ENCODE measurements around the gene ZNF491. TPM values are rescaled to one million over a fixed set of nuclear protein-coding genes. Genes with fewer than 3 reads are reported as not detected.
A peak's percentile ranks its signal among the peaks of the same experiment; 100 is the strongest.

ZNF491 gene
- total and polyA plus RNA-seq, 9 of the 15 experiments (the other 6 are each of a cell fraction or from before 2014, with no cell fraction given): 0.19 to 0.95 (median 0.39) TPM; not detected in 1

DNA sequence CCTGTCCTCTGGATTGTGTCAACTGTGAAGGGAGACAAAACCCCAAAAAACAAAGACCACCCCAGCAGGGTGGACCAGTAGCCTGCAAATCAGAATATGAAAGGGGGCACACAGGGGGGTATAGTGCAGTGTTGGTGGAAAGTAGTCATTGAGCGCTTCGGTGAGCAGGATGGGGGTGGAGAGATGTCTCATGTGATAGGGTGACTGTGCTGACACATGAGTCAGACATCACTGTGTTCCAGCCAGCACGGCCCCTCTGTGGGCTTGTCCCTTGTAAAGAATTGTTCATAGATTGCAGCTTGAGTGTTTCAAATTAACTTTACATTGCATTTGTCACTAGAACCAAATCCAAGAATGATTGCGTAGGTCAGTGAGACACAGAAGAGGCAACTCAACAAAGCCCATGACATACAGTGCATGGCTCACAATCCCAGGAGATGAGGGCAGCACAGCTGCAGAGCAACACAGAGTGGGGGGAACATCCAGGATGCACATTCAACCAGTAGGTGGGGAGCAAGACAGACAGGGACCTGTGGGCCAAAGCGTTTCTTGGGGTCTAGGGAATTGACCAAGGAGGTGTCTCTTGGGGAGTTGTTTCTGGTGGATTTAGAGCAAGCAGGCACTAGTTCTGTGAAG, 23.3 kb downstream of the ZNF491 start (continued):
- TF ChIP-seq, protein P1, sequence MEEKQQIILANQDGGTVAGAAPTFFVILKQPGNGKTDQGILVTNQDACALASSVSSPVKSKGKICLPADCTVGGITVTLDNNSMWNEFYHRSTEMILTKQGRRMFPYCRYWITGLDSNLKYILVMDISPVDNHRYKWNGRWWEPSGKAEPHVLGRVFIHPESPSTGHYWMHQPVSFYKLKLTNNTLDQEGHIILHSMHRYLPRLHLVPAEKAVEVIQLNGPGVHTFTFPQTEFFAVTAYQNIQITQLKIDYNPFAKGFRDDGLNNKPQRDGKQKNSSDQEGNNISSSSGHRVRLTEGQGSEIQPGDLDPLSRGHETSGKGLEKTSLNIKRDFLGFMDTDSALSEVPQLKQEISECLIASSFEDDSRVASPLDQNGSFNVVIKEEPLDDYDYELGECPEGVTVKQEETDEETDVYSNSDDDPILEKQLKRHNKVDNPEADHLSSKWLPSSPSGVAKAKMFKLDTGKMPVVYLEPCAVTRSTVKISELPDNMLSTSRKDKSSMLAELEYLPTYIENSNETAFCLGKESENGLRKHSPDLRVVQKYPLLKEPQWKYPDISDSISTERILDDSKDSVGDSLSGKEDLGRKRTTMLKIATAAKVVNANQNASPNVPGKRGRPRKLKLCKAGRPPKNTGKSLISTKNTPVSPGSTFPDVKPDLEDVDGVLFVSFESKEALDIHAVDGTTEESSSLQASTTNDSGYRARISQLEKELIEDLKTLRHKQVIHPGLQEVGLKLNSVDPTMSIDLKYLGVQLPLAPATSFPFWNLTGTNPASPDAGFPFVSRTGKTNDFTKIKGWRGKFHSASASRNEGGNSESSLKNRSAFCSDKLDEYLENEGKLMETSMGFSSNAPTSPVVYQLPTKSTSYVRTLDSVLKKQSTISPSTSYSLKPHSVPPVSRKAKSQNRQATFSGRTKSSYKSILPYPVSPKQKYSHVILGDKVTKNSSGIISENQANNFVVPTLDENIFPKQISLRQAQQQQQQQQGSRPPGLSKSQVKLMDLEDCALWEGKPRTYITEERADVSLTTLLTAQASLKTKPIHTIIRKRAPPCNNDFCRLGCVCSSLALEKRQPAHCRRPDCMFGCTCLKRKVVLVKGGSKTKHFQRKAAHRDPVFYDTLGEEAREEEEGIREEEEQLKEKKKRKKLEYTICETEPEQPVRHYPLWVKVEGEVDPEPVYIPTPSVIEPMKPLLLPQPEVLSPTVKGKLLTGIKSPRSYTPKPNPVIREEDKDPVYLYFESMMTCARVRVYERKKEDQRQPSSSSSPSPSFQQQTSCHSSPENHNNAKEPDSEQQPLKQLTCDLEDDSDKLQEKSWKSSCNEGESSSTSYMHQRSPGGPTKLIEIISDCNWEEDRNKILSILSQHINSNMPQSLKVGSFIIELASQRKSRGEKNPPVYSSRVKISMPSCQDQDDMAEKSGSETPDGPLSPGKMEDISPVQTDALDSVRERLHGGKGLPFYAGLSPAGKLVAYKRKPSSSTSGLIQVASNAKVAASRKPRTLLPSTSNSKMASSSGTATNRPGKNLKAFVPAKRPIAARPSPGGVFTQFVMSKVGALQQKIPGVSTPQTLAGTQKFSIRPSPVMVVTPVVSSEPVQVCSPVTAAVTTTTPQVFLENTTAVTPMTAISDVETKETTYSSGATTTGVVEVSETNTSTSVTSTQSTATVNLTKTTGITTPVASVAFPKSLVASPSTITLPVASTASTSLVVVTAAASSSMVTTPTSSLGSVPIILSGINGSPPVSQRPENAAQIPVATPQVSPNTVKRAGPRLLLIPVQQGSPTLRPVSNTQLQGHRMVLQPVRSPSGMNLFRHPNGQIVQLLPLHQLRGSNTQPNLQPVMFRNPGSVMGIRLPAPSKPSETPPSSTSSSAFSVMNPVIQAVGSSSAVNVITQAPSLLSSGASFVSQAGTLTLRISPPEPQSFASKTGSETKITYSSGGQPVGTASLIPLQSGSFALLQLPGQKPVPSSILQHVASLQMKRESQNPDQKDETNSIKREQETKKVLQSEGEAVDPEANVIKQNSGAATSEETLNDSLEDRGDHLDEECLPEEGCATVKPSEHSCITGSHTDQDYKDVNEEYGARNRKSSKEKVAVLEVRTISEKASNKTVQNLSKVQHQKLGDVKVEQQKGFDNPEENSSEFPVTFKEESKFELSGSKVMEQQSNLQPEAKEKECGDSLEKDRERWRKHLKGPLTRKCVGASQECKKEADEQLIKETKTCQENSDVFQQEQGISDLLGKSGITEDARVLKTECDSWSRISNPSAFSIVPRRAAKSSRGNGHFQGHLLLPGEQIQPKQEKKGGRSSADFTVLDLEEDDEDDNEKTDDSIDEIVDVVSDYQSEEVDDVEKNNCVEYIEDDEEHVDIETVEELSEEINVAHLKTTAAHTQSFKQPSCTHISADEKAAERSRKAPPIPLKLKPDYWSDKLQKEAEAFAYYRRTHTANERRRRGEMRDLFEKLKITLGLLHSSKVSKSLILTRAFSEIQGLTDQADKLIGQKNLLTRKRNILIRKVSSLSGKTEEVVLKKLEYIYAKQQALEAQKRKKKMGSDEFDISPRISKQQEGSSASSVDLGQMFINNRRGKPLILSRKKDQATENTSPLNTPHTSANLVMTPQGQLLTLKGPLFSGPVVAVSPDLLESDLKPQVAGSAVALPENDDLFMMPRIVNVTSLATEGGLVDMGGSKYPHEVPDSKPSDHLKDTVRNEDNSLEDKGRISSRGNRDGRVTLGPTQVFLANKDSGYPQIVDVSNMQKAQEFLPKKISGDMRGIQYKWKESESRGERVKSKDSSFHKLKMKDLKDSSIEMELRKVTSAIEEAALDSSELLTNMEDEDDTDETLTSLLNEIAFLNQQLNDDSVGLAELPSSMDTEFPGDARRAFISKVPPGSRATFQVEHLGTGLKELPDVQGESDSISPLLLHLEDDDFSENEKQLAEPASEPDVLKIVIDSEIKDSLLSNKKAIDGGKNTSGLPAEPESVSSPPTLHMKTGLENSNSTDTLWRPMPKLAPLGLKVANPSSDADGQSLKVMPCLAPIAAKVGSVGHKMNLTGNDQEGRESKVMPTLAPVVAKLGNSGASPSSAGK (IDR thresholded peaks at IDR 0.05): no peak; the same call in 1 of the 2 replicates
- TF ChIP-seq, protein P2, sequence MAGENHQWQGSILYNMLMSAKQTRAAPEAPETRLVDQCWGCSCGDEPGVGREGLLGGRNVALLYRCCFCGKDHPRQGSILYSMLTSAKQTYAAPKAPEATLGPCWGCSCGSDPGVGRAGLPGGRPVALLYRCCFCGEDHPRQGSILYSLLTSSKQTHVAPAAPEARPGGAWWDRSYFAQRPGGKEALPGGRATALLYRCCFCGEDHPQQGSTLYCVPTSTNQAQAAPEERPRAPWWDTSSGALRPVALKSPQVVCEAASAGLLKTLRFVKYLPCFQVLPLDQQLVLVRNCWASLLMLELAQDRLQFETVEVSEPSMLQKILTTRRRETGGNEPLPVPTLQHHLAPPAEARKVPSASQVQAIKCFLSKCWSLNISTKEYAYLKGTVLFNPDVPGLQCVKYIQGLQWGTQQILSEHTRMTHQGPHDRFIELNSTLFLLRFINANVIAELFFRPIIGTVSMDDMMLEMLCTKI (IDR thresholded peaks at IDR 0.05; ENCODE audit: partially characterized antibody): no peak
- TF ChIP-seq SAFB2 (IDR thresholded peaks at IDR 0.05; ENCODE audit: borderline replicate concordance, low read depth, low read length, severe bottlenecking): no peak
- no peak for TF ChIP-seq ZNF232 (CRISPR knock-in tag; IDR thresholded peaks at IDR 0.05)
- TF ChIP-seq, protein P3, sequence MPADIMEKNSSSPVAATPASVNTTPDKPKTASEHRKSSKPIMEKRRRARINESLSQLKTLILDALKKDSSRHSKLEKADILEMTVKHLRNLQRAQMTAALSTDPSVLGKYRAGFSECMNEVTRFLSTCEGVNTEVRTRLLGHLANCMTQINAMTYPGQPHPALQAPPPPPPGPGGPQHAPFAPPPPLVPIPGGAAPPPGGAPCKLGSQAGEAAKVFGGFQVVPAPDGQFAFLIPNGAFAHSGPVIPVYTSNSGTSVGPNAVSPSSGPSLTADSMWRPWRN (IDR thresholded peaks at IDR 0.05; ENCODE audit: low read depth): no peak
- TF ChIP-seq ZNF551 (CRISPR knock-in tag; IDR thresholded peaks at IDR 0.05): no peak
- peak; percentile 79 for TF ChIP-seq DPF2 (IDR thresholded peaks at IDR 0.05)
- peak; percentile 8; the same call in 1 of the 2 replicates for TF ChIP-seq SOX6 (IDR thresholded peaks at IDR 0.05)
- no peak for TF ChIP-seq RBFOX2 (IDR thresholded peaks at IDR 0.05; ENCODE audit: low read depth, low read length)
- no peak for TF ChIP-seq CHD2 (IDR thresholded peaks at IDR 0.05; ENCODE audit: low read depth, low read length)
- no peak for TF ChIP-seq LEF1 (IDR thresholded peaks at IDR 0.05)
- TF ChIP-seq, protein P4, sequence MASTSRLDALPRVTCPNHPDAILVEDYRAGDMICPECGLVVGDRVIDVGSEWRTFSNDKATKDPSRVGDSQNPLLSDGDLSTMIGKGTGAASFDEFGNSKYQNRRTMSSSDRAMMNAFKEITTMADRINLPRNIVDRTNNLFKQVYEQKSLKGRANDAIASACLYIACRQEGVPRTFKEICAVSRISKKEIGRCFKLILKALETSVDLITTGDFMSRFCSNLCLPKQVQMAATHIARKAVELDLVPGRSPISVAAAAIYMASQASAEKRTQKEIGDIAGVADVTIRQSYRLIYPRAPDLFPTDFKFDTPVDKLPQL (IDR thresholded peaks at IDR 0.05; ENCODE audit: extremely low read depth, insufficient read length): no peak
- no peak for TF ChIP-seq PHF8 (IDR thresholded peaks at IDR 0.05; ENCODE audit: borderline replicate concordance, low read length)
- TF ChIP-seq IRF2 (CRISPR knock-in tag; IDR thresholded peaks at IDR 0.05): no peak

All from K562 (cell line).